H9 (cell line): Measurements from ENCODE around the gene TGFBI. TPM values are rescaled to one million over a fixed set of nuclear protein-coding genes. Genes with fewer than 3 reads are reported as not detected.

Source experiments
- DNase-seq: peaks from one replicate; pipeline ENCODE4 v3.0.0-alpha.2; 2017
- H2AFZ ChIP-seq: one replicate; pipeline ENCODE4 v1.6.1; 2013; ENCODE audit warnings: mild to moderate bottlenecking, low read length, control low read depth, moderate library complexity
- H2AK5ac ChIP-seq: 2 replicates; pipeline ENCODE4 v1.6.1; 2013; ENCODE audit warnings: low read length, control low read depth, mixed read lengths; ENCODE audit not compliant: insufficient read length
- H2BK120ac ChIP-seq: one replicate; pipeline ENCODE4 v1.6.1; 2013; ENCODE audit warnings: low read depth, mild to moderate bottlenecking, low read length, control low read depth, inconsistent platforms; ENCODE audit not compliant: poor library complexity, severe bottlenecking
- H2BK12ac ChIP-seq: 2 replicates; pipeline ENCODE4 v1.6.1; 2013; ENCODE audit warnings: low read length, control low read depth, mixed read lengths, low read depth; ENCODE audit not compliant: insufficient read length
- H2BK15ac ChIP-seq: 2 replicates; pipeline ENCODE4 v1.6.1; 2013; ENCODE audit warnings: low read depth, low read length, control low read depth
- H2BK20ac ChIP-seq: one replicate; pipeline ENCODE4 v1.6.1; 2013; ENCODE audit warnings: low read depth, mild to moderate bottlenecking, low read length, control low read depth, inconsistent platforms; ENCODE audit not compliant: poor library complexity, severe bottlenecking
- H2BK5ac ChIP-seq: 2 replicates; pipeline ENCODE4 v1.6.1; 2013; ENCODE audit warnings: low read length, control low read depth, mixed read lengths; ENCODE audit not compliant: insufficient read length
- H3K14ac ChIP-seq: 2 replicates; pipeline ENCODE4 v1.6.1; 2013; ENCODE audit warnings: low read length, control low read depth; ENCODE audit not compliant: insufficient read depth
- H3K18ac ChIP-seq: 2 replicates; pipeline ENCODE4 v1.6.1; 2013; ENCODE audit warnings: low read depth, mild to moderate bottlenecking, mixed read lengths, low read length, control low read depth; ENCODE audit not compliant: insufficient read length
- H3K23ac ChIP-seq: 2 replicates; pipeline ENCODE4 v1.6.1; 2013; ENCODE audit warnings: low read length, control low read depth, mixed read lengths, low read depth; ENCODE audit not compliant: insufficient read length
- H3K23me2 ChIP-seq: 2 replicates; pipeline ENCODE4 v1.6.1; 2013; ENCODE audit warnings: low read depth, mild to moderate bottlenecking, mixed read lengths, low read length, control low read depth; ENCODE audit not compliant: insufficient read length, poor library complexity, severe bottlenecking
- H3K27ac ChIP-seq: 2 replicates; pipeline ENCODE4 v1.5.1; 2013; ENCODE audit warnings: low read length, control low read depth, mixed read lengths, low read depth; ENCODE audit not compliant: insufficient read length
- H3K27me3 ChIP-seq: 2 replicates; pipeline ENCODE4 v1.6.1; 2013; ENCODE audit warnings: low read length, control low read depth, inconsistent platforms; ENCODE audit not compliant: insufficient read depth
- H3K4ac ChIP-seq: 2 replicates; pipeline ENCODE4 v1.6.1; 2013; ENCODE audit warnings: low read depth, mild to moderate bottlenecking, control low read depth, inconsistent platforms, low read length, moderate library complexity
- H3K4me1 ChIP-seq: 2 replicates; pipeline ENCODE4 v1.6.1; 2013; ENCODE audit warnings: low read length, control low read depth, inconsistent platforms; ENCODE audit not compliant: insufficient read depth
- H3K4me2 ChIP-seq: 2 replicates; pipeline ENCODE4 v1.6.1; 2013; ENCODE audit warnings: low read length, control low read depth, mixed read lengths; ENCODE audit not compliant: insufficient read length, insufficient read depth
- H3K56ac ChIP-seq: 2 replicates; pipeline ENCODE4 v1.6.1; 2013; ENCODE audit warnings: low read depth, mild to moderate bottlenecking, mixed read lengths, low read length, control low read depth; ENCODE audit not compliant: insufficient read length
- H3K79me1 ChIP-seq: 2 replicates; pipeline ENCODE4 v1.6.1; 2013; ENCODE audit warnings: low read depth, mild to moderate bottlenecking, moderate library complexity, low read length, control low read depth, inconsistent platforms; ENCODE audit not compliant: insufficient read depth, poor library complexity, severe bottlenecking
- H3K79me2 ChIP-seq: 2 replicates; pipeline ENCODE4 v1.6.1; 2013; ENCODE audit warnings: low read length, control low read depth, inconsistent platforms; ENCODE audit not compliant: insufficient read depth
- H3K9ac ChIP-seq: 2 replicates; pipeline ENCODE4 v1.6.1; 2013; ENCODE audit warnings: low read length, control low read depth, mixed read lengths; ENCODE audit not compliant: insufficient read length; ENCODE audit errors: extremely low read depth
- H3K9me3 ChIP-seq: one replicate; pipeline ENCODE4 v1.6.1; 2013; ENCODE audit warnings: low read depth, low read length, inconsistent platforms; ENCODE audit not compliant: control insufficient read depth
- H3T11ph ChIP-seq: one replicate; pipeline ENCODE4 v1.6.1; 2013; ENCODE audit warnings: mild to moderate bottlenecking, low read length, control low read depth, inconsistent platforms
- H4K20me1 ChIP-seq: one replicate; pipeline ENCODE4 v1.6.1; 2013; ENCODE audit not compliant: control insufficient read depth, insufficient read length, insufficient read depth
- H4K5ac ChIP-seq: 2 replicates; pipeline ENCODE4 v1.6.1; 2013; ENCODE audit warnings: low read depth, mild to moderate bottlenecking, mixed read lengths, low read length, control low read depth; ENCODE audit not compliant: insufficient read length
- H4K8ac ChIP-seq: replicated peaks from 2 replicates; pipeline ENCODE4 v1.6.1; 2013; ENCODE audit warnings: low read length, control low read depth, mixed read lengths, low read depth; ENCODE audit not compliant: insufficient read length
- H4K91ac ChIP-seq: 2 replicates; pipeline ENCODE4 v1.6.1; 2013; ENCODE audit warnings: low read depth, mild to moderate bottlenecking, moderate library complexity, mixed read lengths, low read length, control low read depth; ENCODE audit not compliant: insufficient read length
- H3K27ac Mint-ChIP-seq, 3 experiments: 2 replicates in 2 of 3; 3 replicates in 1 of 3; pipeline ENCODE4 v1.8.0; 2020 to 2021; ENCODE audit warnings: mixed read lengths in 3 of 3, mild to moderate bottlenecking in 1 of 3, moderate library complexity in 1 of 3
- H3K27me3 Mint-ChIP-seq: 2 replicates; pipeline ENCODE4 v1.8.0; 2021; ENCODE audit warnings: low read depth, mild to moderate bottlenecking, moderate library complexity, mixed read lengths
- H3K36me3 Mint-ChIP-seq, 3 experiments: 2 replicates in 2 of 3; 3 replicates in 1 of 3; pipeline ENCODE4 v1.8.0; 2020 to 2021; ENCODE audit warnings: low read depth in 3 of 3, mixed read lengths in 3 of 3; ENCODE audit not compliant: insufficient read depth in 1 of 3
- H3K4me1 Mint-ChIP-seq, 2 experiments: 2 replicates each; pipeline ENCODE4 v1.8.0; 2020; ENCODE audit warnings: mixed read lengths in 2 of 2
- H3K4me3 Mint-ChIP-seq, 2 experiments: 2 replicates in 1 of 2; 3 replicates in 1 of 2; pipeline ENCODE4 v1.8.0; 2020 to 2021; ENCODE audit warnings: mild to moderate bottlenecking in 2 of 2, mixed read lengths in 2 of 2, moderate library complexity in 1 of 2
- H3K9me3 Mint-ChIP-seq, 2 experiments: 2 replicates in 1 of 2; 3 replicates in 1 of 2; pipeline ENCODE4 v1.8.0; 2020; ENCODE audit warnings: mild to moderate bottlenecking in 2 of 2, mixed read lengths in 2 of 2, moderate library complexity in 1 of 2
- WGBS: extraction: QIAGEN DNeasy Blood & Tissue Kit; methylation state at CpG from one replicate; pipeline ENCODE4 v1.1.7; 2013; ENCODE audit warnings: missing lambda C conversion rate, low lambda C conversion rate, mixed read lengths; ENCODE audit not compliant: insufficient read length; ENCODE audit errors: extremely low coverage; 5-methylcytosine and 5-hydroxymethylcytosine counted together
- total RNA-seq: library from RNA; stranded (reverse); gene quantifications from 2 replicates; pipeline ENCODE4 v1.2.1, GENCODE V29; 2021
- TF ChIP-seq, protein P1 (sequence below): fragments of 200-600 bp; sonication (generic); conservative IDR thresholded peaks from 3 replicates; pipeline ENCODE4 v1.8.0; 2021; ENCODE audit warnings: antibody characterized with exemption, mild to moderate bottlenecking

TGFBI gene
- total RNA-seq, 1 experiment from 2014 or later, result 4.7 TPM

DNA sequence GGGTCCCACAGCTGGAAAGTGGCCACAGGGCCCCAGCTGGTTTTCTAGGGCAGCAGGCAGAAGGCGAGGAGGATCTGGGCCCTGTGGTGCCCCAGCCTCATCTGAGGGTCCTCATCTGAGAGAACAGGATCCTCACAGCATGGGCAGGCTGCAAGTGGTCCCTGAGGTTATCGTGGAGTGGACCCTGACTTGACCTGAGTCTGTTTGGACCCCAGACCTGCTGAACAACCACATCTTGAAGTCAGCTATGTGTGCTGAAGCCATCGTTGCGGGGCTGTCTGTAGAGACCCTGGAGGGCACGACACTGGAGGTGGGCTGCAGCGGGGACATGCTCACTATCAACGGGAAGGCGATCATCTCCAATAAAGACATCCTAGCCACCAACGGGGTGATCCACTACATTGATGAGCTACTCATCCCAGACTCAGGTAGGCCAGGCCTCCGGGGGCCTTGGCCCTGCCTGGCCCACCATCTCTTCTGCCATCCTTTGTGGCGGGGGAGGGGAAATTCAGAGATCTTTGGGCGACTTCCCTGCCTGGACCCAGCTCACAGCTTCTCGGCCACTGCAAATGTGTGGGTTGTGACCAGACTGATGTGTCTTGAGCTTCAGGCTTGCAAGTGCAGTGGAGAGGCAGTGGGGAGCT, 24.0 kb downstream of the TGFBI start:
- DNase-seq, result no peak
- Histone ChIP-seq H2AFZ (no peak overlapping the region), H3K27ac (no peak overlapping the region), H2BK20ac (no peak overlapping the region), H3K79me1 (no peaks in the 10 kb centered on the region), H3K9me3 (no peaks in the 10 kb centered on the region), H2BK5ac (no peak overlapping the region), H2BK15ac (no peak overlapping the region), H2AK5ac (no peak overlapping the region), H2BK12ac (no peak overlapping the region), H3K9ac (no peak overlapping the region), H3K18ac (no peak overlapping the region), H3K14ac (no peak overlapping the region; the same call in 1 of the 2 replicates), H3K4me2 (no peak overlapping the region), H3K56ac (no peak overlapping the region), H3K4ac (no peak overlapping the region), H2BK120ac (no peak overlapping the region), H3K27me3 (no peaks in the 10 kb centered on the region), H3T11ph (no peak overlapping the region), H3K23me2 (no peaks in the 10 kb centered on the region), H3K79me2 (no peaks in the 10 kb centered on the region), H4K8ac (no peak overlapping the region), H3K23ac (no peak overlapping the region), H3K4me1 (no peaks in the 10 kb centered on the region), H4K20me1 (peaks cover 2% of the 10 kb centered on the region), H4K5ac (no peak overlapping the region), H4K91ac (no peak overlapping the region)
- Mint-ChIP-seq H3K4me1 (peaks cover 10 to 11% of the 10 kb centered on the region in 2 experiments), H3K4me3 (no peak overlapping the region), H3K9me3 (no peaks in the 10 kb centered on the region), H3K36me3 (no peaks in the 10 kb centered on the region), H3K27me3 (peaks cover 5% of the 10 kb centered on the region; the same call in 1 of the 2 replicates), H3K27ac (no peak overlapping the region)
- TF ChIP-seq, protein P1, sequence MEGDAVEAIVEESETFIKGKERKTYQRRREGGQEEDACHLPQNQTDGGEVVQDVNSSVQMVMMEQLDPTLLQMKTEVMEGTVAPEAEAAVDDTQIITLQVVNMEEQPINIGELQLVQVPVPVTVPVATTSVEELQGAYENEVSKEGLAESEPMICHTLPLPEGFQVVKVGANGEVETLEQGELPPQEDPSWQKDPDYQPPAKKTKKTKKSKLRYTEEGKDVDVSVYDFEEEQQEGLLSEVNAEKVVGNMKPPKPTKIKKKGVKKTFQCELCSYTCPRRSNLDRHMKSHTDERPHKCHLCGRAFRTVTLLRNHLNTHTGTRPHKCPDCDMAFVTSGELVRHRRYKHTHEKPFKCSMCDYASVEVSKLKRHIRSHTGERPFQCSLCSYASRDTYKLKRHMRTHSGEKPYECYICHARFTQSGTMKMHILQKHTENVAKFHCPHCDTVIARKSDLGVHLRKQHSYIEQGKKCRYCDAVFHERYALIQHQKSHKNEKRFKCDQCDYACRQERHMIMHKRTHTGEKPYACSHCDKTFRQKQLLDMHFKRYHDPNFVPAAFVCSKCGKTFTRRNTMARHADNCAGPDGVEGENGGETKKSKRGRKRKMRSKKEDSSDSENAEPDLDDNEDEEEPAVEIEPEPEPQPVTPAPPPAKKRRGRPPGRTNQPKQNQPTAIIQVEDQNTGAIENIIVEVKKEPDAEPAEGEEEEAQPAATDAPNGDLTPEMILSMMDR, result no peak
- no CpG with 5 or more reads among the region's 13 CpGs for WGBS
